LNCAP (cell line): ENCODE measurements around the gene ARHGAP15.

Source experiments
- TF ChIP-seq, protein P1 (sequence below): fragments of 450-650 bp; IDR thresholded peaks from 2 replicates; pipeline ENCODE4 v1.5.1; 2017; ENCODE audit warnings: mild to moderate bottlenecking

The ARHGAP15 gene

DNA sequence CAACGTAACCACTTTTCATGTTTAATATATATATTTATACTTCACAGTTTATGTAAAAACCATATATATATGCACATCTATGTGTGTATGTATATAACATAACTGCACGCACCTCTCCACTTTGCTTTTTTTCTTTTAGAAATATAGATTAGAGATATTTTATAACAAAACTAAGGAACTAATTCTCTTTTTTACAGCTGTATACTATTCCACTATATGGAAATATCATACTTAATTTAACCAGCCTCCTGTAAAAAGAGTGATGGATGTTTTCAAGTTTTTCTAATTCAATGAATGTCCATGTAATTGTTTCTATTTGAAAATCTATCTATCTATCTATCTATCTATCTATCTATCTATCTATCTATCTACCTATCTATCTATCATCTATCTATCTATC lies 4.6 kb downstream of the ARHGAP15 start:
- TF ChIP-seq, protein P1, sequence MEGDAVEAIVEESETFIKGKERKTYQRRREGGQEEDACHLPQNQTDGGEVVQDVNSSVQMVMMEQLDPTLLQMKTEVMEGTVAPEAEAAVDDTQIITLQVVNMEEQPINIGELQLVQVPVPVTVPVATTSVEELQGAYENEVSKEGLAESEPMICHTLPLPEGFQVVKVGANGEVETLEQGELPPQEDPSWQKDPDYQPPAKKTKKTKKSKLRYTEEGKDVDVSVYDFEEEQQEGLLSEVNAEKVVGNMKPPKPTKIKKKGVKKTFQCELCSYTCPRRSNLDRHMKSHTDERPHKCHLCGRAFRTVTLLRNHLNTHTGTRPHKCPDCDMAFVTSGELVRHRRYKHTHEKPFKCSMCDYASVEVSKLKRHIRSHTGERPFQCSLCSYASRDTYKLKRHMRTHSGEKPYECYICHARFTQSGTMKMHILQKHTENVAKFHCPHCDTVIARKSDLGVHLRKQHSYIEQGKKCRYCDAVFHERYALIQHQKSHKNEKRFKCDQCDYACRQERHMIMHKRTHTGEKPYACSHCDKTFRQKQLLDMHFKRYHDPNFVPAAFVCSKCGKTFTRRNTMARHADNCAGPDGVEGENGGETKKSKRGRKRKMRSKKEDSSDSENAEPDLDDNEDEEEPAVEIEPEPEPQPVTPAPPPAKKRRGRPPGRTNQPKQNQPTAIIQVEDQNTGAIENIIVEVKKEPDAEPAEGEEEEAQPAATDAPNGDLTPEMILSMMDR = no peak

DNA sequence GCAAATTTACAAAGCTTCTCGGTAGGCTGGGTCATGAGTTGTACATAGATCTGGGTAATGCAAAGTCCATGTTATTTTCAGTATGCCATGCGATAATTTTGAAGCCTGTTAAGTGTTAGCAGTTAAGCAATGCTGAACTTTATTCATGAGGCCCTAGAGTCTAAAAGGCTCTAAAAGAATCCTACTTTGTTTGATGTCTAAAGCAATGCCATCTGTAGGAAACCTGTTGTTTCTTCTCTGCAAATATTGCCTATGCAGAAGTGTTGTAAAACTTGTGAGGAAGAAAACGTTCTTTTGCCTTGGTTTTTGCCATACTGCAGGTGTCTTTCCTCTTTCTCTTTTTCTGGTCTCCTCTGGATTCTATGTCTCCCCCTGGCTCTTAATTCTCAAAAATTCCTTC lies 9.1 kb downstream of the ARHGAP15 start:
- TF ChIP-seq, protein P1 = no peak

DNA sequence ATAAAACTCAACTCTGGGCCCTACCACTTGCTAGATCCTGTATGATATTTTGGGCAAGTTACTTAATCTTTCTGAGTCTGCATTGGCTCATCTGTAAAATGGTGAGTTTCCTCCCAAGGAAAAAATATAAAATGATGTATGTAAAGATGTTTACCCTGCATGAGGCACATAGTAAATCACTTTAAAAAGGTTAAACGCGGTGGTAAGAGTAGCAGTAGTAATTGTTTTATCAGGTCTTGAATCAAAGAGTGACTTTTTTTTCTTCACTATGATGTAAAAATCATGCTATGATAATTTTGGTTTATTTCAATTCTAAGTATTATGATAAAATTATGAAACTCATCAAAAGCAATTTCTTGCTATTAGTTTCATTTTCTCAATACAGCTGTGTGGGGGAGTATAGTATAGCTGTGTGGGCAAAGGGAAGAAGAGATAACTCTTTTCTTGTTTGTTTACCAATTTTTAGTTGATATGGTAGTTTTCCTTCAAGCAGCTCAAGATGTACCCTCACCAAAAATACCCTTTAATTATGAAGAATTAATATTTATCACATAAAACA lies 10.7 kb downstream of the ARHGAP15 start:
- TF ChIP-seq, protein P1 = no peak

DNA sequence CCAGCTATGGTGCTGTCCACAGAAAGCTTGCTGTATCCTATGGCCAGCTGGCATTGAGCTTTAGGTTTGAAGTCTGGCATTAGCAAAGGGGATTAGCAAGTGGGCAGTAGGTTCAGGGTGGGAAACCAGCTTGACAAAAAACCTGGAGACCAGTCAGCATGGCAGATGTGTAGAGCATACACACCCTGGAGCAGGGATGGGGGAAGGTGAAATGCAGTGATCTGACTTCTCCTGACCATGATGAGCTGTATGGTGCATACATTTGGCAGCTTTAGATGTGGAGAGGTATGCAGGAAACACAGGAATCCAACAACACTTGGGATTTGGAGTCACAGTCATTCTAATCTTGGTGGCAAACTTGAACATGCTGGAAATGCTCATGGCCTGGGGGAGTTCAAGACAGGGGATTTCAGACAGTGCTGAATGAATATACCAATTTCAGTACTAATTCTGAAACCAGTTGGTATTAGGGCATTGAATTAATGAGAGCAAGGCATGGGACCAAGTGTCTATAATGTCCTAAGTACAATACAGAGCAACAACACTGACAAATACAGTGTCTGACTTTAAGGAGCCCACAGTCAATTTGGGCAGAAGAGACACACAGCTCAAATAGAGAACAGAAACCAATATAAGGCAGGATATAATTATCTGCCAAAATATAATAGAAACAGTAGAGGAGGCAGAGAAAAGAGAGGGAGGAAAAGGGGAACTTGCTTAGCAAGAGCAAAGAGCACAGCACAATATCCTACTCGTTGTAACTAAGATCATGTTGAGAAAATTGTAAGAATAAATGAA lies 11.8 kb downstream of the ARHGAP15 start:
- TF ChIP-seq, protein P1 = no peak

DNA sequence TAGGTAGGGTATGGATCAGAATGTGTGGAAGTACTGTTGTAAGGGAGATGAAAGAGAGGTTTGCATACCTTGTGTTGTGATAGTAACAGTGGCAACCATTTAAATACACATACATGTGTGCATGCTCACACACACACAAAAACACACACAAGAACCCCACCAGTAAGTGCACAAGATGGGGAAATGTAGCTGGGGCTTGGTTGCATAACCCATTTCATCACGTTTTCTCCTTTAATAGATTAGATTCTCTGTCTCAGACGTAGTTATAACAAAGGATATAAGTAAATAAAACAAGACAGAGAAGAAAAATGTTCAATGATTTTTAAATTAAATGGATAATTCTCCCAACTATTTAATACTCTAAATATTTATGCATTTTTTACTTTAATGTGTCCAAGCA lies 13.4 kb downstream of the ARHGAP15 start:
- TF ChIP-seq, protein P1 = no peak

DNA sequence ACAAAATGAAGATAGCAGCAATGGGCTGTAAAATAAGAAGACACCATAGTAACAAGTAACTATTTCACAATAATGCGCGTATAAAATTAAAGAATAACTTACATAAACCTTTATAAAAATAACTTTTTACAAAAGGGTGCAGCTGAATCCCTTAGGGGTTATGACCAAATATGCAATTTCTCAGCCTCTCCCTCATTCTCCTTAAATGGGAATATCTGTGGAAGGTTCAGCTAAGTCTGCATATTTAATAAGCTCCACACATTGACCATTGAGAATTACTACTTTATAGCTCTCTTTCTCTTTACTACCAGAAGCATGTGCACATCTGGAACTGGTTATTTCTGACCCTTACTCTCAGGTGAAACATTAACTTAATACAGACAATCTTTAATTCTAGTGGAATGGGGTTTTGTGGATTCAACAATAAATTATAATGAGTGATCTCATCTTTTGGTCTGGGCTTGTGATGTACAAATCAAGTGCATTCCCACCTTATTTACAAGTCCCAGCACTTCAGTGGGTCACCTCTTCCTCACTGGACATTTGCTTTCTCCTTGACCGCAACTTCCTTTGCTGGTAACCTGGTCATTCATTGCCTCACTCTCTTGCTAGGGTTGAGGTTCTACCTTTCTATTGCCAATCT lies 15.7 kb downstream of the ARHGAP15 start:
- TF ChIP-seq, protein P1 = no peak

DNA sequence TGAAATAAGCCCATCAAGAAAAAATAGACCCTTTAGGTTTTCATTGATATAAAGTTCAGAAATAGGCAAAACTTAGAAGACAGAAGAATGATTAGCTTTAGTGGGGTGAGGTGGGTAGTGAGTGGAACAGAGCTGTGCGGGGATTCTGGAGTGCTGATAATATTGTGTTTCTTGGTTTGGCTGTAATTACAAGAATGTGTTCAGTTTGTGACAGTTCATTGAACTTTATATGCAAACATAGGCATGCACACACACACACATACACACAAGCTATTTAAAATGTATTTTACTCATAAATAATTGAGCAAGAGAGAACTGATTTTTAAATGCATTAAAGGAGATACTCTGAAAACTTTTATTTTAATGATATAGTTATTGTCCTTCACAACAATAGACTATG lies 17.1 kb downstream of the ARHGAP15 start:
- TF ChIP-seq, protein P1 = no peak
